LoVo (cell line): ENCODE measurements around the gene GRK1.

Source experiments
- DNase-seq: peaks from one replicate; pipeline ENCODE4 v3.0.0-alpha.2; 2016; ENCODE audit warnings: low spot score

GRK1 gene

DNA sequence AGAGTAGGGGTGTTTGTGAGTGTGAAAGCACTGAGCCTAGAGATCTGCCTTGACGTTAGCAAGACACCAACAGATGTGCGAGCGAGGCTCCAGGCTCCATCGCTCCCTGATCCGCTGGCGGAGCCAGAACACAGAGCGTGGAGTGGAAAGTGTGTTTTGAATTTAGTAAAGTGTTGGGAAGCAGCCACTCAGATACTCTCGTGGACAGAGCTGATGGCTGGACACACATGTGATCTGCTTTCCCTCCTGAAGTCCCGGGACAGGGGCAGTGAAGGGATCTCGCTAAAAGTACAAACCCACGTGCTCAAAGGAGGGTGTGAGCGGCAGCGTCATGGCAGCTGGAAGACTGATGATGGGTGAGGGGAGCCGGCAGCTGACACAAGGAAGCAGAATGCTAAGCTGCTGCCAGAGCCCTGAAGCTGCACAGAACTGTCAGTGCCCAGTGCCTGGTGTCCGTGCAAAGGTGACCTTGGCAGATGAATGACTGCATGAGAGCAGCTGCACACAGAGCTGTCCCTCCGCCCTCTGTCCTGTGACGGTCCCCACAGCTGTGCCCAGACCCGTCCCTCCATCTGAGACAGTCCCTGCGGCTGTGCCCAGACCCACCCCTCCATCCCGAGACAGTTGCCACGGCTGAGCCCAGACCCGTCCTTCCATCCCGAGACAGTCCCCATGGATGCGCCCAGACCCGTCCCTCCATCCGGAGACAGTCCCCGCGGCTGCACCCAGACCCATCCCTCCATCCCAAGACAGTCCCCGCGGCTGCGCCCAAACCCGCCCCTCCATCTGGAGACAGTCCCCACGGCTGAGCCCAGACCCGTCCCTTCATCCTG lies 62.4 kb downstream of the GRK1 start:
- no peak for DNase-seq

- DNase-seq = no peak
Measured at GRCh38 chr13:113730258-113730691, 63.3 kb downstream of the GRK1 start.

- DNase-seq = no peak
Measured at GRCh38 chr13:113730831-113731191, 63.8 kb downstream of the GRK1 start.

- DNase-seq = no peak
Measured at GRCh38 chr13:113731192-113732175, 64.5 kb downstream of the GRK1 start.

DNA sequence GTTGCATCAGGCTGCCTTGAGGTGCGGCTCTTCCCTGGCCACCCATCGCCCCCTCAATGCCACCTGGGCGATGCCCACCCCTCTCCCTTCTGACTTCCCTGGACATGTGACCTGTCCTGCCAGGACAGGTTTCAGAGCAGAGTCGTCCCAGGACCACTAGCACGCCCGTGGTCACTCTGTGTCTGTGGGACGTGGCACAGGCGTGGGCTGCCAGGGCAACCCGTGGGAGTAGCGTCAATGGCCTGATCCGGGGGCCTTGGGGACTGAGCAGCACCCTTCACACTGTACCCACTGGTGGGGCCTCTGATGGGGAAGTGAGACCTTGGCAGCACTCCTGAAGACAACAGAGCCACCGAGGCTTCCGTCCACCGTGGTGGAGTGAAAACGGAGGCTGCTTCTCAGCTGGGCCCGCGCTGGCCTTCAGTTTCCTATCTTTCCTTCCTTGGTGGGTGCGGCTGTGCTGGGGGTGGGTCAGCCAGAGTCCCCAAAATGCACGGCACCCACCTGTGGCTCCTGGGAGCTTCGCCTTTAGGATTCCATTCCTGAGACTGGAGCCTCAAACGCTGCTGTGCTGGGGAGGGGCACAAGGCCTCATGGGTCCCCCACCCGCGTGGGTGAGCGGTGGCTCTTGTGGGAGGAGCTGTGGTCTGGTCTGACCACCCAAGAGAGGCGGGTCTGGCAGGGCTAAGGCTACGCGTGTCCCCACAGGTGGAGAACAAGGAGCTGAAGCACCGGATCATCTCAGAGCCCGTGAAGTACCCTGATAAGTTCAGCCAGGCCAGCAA lies 65.3 kb downstream of the GRK1 start:
- no peak for DNase-seq

GRCh38 chr13:113732961-113733950 lies 66.2 kb downstream of the GRK1 start:
- no peak for DNase-seq

DNA sequence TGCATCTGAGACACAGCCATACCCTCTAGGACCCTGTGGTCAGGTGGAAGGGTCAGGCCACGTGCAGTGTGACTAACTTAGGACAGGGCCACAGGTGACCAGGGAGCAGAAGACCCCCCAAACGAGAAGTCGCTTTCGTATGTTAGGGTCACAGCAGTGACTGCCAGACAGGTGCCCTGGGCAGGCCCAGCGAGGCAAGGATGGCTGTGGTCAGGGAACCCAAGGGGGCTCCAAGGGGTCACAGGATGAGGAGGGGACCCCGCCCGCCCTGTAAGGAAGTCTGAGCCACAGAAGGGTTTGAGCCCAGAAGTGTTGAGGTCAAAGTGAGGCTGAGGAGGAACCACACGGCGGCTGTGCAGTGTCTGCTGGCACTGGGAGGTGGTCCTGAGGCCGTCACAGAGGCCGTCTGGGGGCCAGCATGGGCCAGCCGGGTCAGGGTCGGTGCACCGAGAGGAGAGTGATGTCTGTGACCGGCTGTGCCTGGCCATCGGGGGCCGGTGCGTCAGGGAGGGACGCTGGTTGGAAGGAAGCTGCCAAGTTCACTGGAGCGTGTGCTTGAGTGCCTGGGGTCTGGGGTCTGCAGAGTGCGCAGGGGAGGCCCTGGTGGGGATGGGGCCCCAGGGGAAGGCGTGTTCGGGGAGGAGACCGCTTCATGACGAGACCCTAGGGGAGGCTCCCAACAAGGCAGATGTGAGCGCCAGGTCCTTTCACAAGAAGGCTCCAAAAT lies 67.2 kb downstream of the GRK1 start:
- DNase-seq = no peak

DNA sequence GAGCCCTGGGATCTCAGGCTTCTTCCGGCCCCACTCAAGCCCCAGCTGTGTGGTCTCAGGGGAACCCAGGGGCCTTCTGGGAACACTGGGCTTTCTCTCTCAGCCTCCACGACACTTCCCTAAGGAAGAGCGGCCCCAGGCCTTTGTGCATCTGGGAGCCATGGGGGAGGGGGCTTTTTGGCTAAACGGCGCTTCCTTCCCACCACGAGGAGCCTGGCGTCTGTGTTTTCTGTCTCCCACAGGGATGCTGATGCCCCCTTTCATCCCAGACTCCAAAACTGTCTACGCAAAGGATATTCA lies 67.8 kb downstream of the GRK1 start:
- DNase-seq = no peak

- DNase-seq = no peak
Measured at GRCh38 chr13:113735194-113735593, 68.2 kb downstream of the GRK1 start.

DNA sequence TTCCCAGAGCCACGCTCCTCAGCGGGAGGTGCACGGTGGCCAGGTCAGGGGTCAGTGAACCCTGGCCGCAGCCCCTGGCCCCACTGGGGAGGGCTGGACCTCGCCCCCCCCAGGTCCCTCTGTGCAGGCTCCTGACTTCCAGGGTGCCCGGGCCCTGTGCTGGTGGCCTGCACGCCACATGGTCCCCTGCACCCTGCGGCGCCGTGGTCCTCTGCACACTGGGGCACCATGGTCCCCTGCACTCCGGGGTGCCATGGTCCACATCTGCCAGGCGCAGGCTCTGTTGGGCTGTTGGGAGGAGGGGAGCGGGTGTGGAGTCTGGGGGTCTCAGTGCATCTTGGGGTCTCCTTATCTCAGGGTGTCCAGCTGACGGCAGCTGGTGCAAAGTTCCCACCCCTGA lies 68.7 kb downstream of the GRK1 start:
- no peak for DNase-seq

DNA sequence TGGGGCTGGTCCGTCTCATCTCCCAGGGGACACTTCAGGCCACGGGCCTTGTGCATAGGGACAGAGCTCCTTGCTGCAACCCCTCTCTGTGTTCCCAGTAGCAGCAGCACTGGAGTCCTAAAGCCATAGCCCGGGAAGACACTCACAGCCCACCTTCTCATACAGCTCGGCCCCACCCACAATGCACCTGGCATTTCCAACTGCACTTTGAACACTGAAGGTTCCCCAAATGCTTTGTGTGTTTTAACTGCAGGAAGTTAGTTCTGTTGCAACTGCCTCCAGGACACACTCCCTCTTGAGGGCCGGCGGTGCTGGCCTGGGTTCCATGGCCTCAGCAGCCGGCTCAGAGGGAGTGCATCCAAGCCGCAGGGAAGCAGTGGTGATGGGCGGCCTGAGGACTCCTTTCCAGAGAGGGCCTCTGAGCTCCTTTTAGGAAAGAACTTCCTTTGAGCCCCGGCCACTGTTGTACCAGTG lies 69.3 kb downstream of the GRK1 start:
- no peak for DNase-seq

DNA sequence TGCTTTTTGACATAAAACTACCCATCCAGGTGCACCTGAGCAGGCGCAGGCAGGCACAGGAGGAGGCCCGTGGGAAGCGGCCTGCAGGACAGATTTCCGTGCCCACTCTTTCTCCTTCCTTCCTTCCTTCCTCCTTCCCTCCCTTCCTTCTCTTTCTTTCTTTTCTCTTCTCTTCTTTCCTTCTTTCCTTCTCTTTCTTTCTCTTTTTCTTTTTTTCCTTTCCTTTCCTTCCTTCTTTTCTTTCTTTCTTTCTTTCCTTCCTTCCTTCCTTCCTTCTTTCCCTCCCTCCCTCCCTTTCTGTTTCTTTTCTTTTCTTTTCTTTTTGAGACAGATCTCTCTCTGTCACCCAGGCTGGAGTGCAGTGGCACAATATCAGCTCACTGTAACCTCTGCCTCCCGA lies 70.8 kb downstream of the GRK1 start:
- DNase-seq = no peak

GRCh38 chr13:113739527-113740285 lies 72.7 kb downstream of the GRK1 start:
- no peak for DNase-seq

- DNase-seq = no peak
Measured at GRCh38 chr13:113740286-113740556, 73.2 kb downstream of the GRK1 start.

DNA sequence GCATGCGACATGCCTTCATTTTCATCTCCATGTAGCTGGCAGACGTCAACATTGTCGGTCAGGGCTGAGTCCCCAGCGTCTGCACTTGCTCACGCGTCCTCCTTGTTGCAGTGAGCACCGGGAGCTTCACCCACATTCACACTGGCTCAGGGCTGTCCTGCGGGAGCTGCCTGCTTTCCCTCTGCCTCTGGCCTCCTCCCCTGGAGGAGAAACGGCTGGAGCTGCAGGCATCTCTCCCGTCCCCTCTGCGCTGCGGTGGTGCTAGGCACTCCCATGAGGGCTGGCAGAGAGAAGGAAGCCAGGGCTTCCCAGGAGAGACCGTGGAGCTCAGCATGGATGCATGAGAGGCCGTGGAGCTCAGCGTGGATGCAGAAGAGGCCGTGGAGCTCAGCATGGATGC lies 73.6 kb downstream of the GRK1 start:
- no peak for DNase-seq

DNA sequence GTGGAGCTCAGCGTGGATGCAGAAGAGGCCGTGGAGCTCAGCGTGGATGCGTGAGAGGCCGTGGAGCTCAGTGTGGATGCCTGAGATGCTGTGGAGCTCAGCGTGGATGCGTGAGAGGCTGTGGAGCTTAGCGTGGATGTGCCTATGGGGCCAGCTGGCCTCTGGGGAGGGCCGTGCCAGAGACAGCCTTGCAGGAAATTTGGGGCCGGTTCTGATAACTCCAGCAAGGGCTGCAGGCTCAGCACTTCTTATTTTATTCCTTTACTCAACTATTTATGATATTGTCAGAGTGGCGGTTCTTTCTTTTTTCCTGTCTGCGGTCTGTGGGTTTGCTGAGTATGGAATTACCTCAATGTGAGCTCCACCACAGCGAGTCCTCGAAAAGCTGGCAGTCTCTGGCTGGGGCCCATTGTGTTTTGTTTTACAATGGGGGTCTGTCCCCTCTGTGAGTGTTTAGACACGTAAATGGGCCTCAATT lies 74.2 kb downstream of the GRK1 start:
- DNase-seq = no peak

- DNase-seq = peak; percentile 22
Measured at GRCh38 chr13:113742000-113742441, 75.0 kb downstream of the GRK1 start.

- DNase-seq = no peak
Measured at GRCh38 chr13:113742445-113743120, 75.6 kb downstream of the GRK1 start.
